GM21786 (cell line): ENCODE measurements around the gene GALNT16.

Experiments used
- ATAC-seq: cut with Tn5 transposase; IDR thresholded peaks from one replicate; pipeline ENCODE4 v1.9.1; 2021; ENCODE audit not compliant: unreplicated experiment

Gene GALNT16

GRCh38 chr14:69316449-69317101, 56.6 kb downstream of the GALNT16 start:
- no peak for ATAC-seq

- ATAC-seq = no peak
Observed at GRCh38 chr14:69317102-69317755, 57.3 kb downstream of the GALNT16 start.

- no peak for ATAC-seq
Observed at GRCh38 chr14:69317780-69318179, 57.8 kb downstream of the GALNT16 start.

- ATAC-seq = no peak
Observed at GRCh38 chr14:69318241-69318640, 58.3 kb downstream of the GALNT16 start.

GRCh38 chr14:69318901-69319475, 59.0 kb downstream of the GALNT16 start:
- ATAC-seq = no peak

GRCh38 chr14:69319911-69320310, 60.0 kb downstream of the GALNT16 start:
- ATAC-seq = no peak

- ATAC-seq = no peak
Observed at GRCh38 chr14:69320581-69321365, 60.8 kb downstream of the GALNT16 start.

- no peak for ATAC-seq
Observed at GRCh38 chr14:69321601-69322330, 61.8 kb downstream of the GALNT16 start.

GRCh38 chr14:69323266-69323998, 63.5 kb downstream of the GALNT16 start:
- ATAC-seq = no peak

- no peak for ATAC-seq
Observed at GRCh38 chr14:69323999-69324282, 64.0 kb downstream of the GALNT16 start.

GRCh38 chr14:69324341-69324931, 64.5 kb downstream of the GALNT16 start:
- no peak for ATAC-seq

GRCh38 chr14:69325086-69325485, 65.1 kb downstream of the GALNT16 start:
- ATAC-seq = no peak

- no peak for ATAC-seq
Observed at GRCh38 chr14:69325646-69326265, 65.8 kb downstream of the GALNT16 start.

- ATAC-seq = no peak
Observed at GRCh38 chr14:69326611-69327010, 66.7 kb downstream of the GALNT16 start.

GRCh38 chr14:69327507-69327906, 67.5 kb downstream of the GALNT16 start:
- no peak for ATAC-seq

GRCh38 chr14:69328317-69328716, 68.4 kb downstream of the GALNT16 start:
- ATAC-seq = no peak

- no peak for ATAC-seq
Observed at GRCh38 chr14:69328765-69329164, 68.8 kb downstream of the GALNT16 start.

- ATAC-seq = no peak
Observed at GRCh38 chr14:69331206-69331605, 71.2 kb downstream of the GALNT16 start.

GRCh38 chr14:69332782-69333395, 72.9 kb downstream of the GALNT16 start:
- ATAC-seq = no peak
